Panc1 (cell line): ENCODE data around the gene PNPT1. TPM values are rescaled to one million over a fixed set of nuclear protein-coding genes. Genes with fewer than 3 reads are reported as not detected.

Experiments used
- ATAC-seq: fragments of 200-7000 bp; cut with Tn5 transposase; 2 replicates; pipeline ENCODE4 v1.9.1; 2020; ENCODE audit warnings: mild to moderate bottlenecking, moderate library complexity
- BruUV-seq: library from RNA; stranded (reverse); fragments of 400-500 nt; replicated peaks from 2 replicates; lab custom pipeline; 2021; lab: Mats Ljungman, UMichigan
- CTCF ChIA-PET: fragments of 300-600 bp; sonication (Branson Sonifier 250); formaldehyde crosslinking; loops from one replicate; lab custom pipeline; 2022; ENCODE audit warnings: antibody characterized with exemption; lab: Charles Lee
- POLR2A ChIA-PET: fragments of 300-600 bp; sonication (Branson Sonifier 250); formaldehyde crosslinking; loops from one replicate; lab custom pipeline; 2022; ENCODE audit warnings: antibody characterized with exemption; lab: Charles Lee
- DNase-seq: peaks from one replicate; pipeline ENCODE4 v3.0.0-alpha.2; 2010; ENCODE audit warnings: low read depth, low spot score
- H3K27ac ChIP-seq: 2 replicates; pipeline ENCODE4 v1.5.1; 2011; ENCODE audit warnings: mild to moderate bottlenecking, low read length, inconsistent platforms
- H3K27me3 ChIP-seq: fragments of 200-500 bp; sonication (Bioruptor generic); 2 replicates; pipeline ENCODE4 v1.6.0; 2014; ENCODE audit warnings: low read length, inconsistent platforms; ENCODE audit not compliant: control insufficient read depth, insufficient read depth
- H3K36me3 ChIP-seq: fragments of 200-500 bp; sonication (Bioruptor generic); 2 replicates; pipeline ENCODE4 v1.5.1; 2014; ENCODE audit warnings: inconsistent platforms, mild to moderate bottlenecking, low read length, moderate library complexity; ENCODE audit not compliant: control insufficient read depth, insufficient read depth
- H3K4me1 ChIP-seq: 2 replicates; pipeline ENCODE4 v1.5.1; 2011; ENCODE audit warnings: inconsistent platforms, mild to moderate bottlenecking, low read length, moderate library complexity; ENCODE audit not compliant: control insufficient read depth, insufficient read depth
- H3K4me3 ChIP-seq, 2 experiments: 2 replicates each; pipeline ENCODE4 v1.5.1; 2011 to 2012; ENCODE audit warnings: low read depth in 2 of 2, low read length in 2 of 2, mild to moderate bottlenecking in 2 of 2, inconsistent platforms in 1 of 2, moderate library complexity in 1 of 2
- H3K9me3 ChIP-seq: fragments of 200-500 bp; sonication (Bioruptor generic); 2 replicates; pipeline ENCODE4 v1.5.1; 2014; ENCODE audit warnings: low read depth, mild to moderate bottlenecking, inconsistent platforms, low read length, moderate library complexity; ENCODE audit not compliant: control insufficient read depth, insufficient read depth
- POLR2AphosphoS5 ChIP-seq: IDR thresholded peaks from 2 replicates; pipeline ENCODE4 v1.6.1; 2012; ENCODE audit warnings: mild to moderate bottlenecking, low read depth, low read length, moderate library complexity
- SIN3A ChIP-seq: IDR thresholded peaks from 2 replicates; pipeline ENCODE4 v1.6.1; 2012; ENCODE audit warnings: low read depth, mild to moderate bottlenecking, low read length, moderate library complexity, borderline replicate concordance; ENCODE audit not compliant: insufficient read depth
- TCF7L2 ChIP-seq: IDR thresholded peaks from 2 replicates; pipeline ENCODE4 v1.6.1; 2011; ENCODE audit warnings: mild to moderate bottlenecking, low read depth, low read length, inconsistent platforms
- in situ Hi-C: cut with HindIII; loops from 2 replicates; pipeline ENCODE4 v1.10.0; 2016; ENCODE audit warnings: low sequenced_read_pairs, low pct_unique_long_range_greater_than_20kb
- intact Hi-C: fragments of 100-400 bp; cut with micrococcal nuclease; formaldehyde crosslinking; loops from one replicate; pipeline ENCODE4 v1.10.0; 2022; ENCODE audit not compliant: unreplicated experiment
- total RNA-seq: library from RNA; stranded (reverse); gene quantifications from one replicate; pipeline ENCODE4 v1.2.1, GENCODE V29; 2021; ENCODE audit not compliant: unreplicated experiment
- TF ChIP-seq, protein P1 (sequence below): fragments of 450-650 bp; IDR thresholded peaks from 2 replicates; pipeline ENCODE4 v1.5.1; 2017; ENCODE audit warnings: mild to moderate bottlenecking
- TF ChIP-seq, protein P2 (sequence below), 2 experiments: IDR thresholded peaks; 2 replicates each; pipeline ENCODE4 v1.6.1; 2011 to 2012; ENCODE audit warnings: low read depth in 2 of 2, control low read depth in 1 of 2, low read length in 1 of 2, mild to moderate bottlenecking in 1 of 2, moderate library complexity in 1 of 2; ENCODE audit not compliant: insufficient read depth in 1 of 2

Gene PNPT1
- total RNA-seq, 1 experiment from 2014 or later, result 50.1 TPM

DNA sequence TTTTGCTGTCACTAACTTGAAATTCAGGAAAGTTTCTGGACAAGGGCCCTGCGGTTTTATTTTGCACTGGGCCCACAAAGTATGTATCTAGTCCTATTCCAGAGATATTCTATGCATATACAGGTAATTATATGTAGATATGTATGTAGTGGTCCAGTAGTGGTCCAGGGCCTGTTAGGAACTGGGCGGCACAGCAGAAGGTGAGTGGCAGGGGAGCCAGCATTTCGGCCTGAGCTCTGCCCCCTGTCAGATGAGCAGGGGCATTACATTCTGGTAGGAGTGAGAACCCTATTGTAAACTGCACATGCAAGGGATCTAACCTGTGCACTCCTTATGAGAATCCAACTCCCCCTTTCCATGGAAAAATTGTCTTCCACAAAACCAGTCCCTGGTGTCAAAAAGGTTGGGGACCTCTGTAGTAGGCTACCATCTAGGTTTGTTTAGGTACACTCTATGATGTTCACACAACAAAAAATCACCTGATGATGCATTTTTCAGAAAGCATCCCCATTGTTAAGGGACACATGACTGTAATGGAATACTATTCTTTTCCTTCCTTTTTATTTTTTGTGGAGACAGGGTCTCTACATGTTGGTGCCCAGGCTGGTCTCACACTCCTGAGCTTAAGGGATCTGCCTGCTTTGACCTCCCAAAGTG lies 73.4 kb downstream of the PNPT1 start:
- no peak overlapping the region for H3K4me3 ChIP-seq
- H3K27me3 ChIP-seq, result no peaks in the 10 kb centered on the region
- ATAC-seq (0 out of 2 replicates have a peak, but pooled peaks have one; percentile 28), DNase-seq (no peak)
- peaks cover 12% of the 10 kb centered on the region for H3K36me3 ChIP-seq
- POLR2A ChIA-PET, result no interaction called here
- CTCF ChIA-PET, result no interaction called here
- intact Hi-C loops, result no loop called here
- H3K9me3 ChIP-seq, result no peaks in the 10 kb centered on the region
- H3K4me1 ChIP-seq, result peaks cover 6% of the 10 kb centered on the region
- in situ Hi-C loops, result no loop called here
- BruUV-seq, result no TSS peak
- no peak for TF ChIP-seq SIN3A
- TF ChIP-seq, protein P1, sequence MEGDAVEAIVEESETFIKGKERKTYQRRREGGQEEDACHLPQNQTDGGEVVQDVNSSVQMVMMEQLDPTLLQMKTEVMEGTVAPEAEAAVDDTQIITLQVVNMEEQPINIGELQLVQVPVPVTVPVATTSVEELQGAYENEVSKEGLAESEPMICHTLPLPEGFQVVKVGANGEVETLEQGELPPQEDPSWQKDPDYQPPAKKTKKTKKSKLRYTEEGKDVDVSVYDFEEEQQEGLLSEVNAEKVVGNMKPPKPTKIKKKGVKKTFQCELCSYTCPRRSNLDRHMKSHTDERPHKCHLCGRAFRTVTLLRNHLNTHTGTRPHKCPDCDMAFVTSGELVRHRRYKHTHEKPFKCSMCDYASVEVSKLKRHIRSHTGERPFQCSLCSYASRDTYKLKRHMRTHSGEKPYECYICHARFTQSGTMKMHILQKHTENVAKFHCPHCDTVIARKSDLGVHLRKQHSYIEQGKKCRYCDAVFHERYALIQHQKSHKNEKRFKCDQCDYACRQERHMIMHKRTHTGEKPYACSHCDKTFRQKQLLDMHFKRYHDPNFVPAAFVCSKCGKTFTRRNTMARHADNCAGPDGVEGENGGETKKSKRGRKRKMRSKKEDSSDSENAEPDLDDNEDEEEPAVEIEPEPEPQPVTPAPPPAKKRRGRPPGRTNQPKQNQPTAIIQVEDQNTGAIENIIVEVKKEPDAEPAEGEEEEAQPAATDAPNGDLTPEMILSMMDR, result peak; percentile 80
- no peak overlapping the region for H3K27ac ChIP-seq

DNA sequence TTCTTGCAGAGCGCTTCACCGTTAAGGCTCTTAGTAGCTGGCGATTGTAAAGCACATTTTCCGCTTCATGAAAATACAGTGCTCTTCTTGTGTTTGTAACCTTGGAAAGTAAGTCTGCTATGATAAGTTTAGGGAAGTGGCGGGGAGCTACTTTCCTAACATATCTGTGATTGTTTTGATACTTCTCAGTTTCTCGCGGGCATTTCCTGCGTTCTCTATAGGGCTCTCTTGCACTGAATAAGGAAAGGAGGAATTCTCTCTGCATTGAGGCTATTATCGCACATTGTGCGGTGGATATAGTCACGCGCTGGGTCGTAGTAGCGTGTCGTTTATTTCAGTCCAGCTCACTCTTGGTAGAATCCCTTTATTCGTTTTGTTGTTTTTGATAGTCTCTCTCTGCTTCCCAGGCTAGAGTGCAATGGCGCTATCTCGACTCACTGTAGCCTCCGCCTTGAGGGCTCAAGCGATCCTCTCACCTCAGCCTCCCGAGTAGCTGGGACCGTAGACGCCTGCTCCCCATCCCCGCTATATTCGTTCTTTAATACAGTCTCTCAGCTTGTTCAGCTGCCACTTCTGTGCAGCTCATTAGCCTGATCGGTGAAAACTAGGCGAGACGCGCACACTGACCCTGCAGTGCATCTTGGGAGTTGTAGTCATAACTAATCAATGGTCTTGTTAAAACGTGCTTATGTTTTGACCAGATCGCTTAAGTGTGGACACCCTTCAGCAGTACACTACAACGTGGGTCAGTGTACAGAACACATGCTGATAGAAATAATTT lies 75.2 kb downstream of the PNPT1 start:
- POLR2A ChIA-PET, result interaction anchor here (0.7 kb wide), 1 partner anchor 10 kb away, joined by 7 read pairs; no protein-coding TSS in a partner anchor
- Histone ChIP-seq H3K27me3 (no peaks in the 10 kb centered on the region), H3K9me3 (no peaks in the 10 kb centered on the region), H3K27ac (peak overlapping the region; percentile 97), H3K4me1 (peaks cover 9% of the 10 kb centered on the region), H3K36me3 (peaks cover 29% of the 10 kb centered on the region), H3K4me3 (peak overlapping the region; percentile 98 to 100)
- ATAC-seq, result peak; percentile 51
- no peak for TF ChIP-seq TCF7L2
- no peak for TF ChIP-seq POLR2AphosphoS5
- no peak for DNase-seq
- CTCF ChIA-PET, result interaction anchor here (0.6 kb wide), 1 partner anchor 24 kb away, joined by 3 read pairs; no protein-coding TSS in a partner anchor
- in situ Hi-C loops (no loop called here), intact Hi-C loops (no loop called here)
- TSS peak; percentile 81 for BruUV-seq

DNA sequence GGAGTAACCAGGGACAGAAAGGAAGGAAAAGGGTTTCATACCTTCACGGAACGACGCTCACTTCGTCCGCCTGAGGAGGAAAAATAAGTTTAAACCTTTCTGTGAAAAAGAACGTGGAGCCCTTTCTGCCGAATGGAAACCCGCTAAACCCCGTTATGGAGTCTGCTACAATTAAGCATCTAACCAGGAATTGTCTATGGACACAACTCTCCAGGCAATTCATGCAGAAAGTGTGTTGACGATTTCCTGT lies 75.7 kb downstream of the PNPT1 start:
- CTCF ChIA-PET, result no interaction called here
- Histone ChIP-seq H3K27me3 (no peaks in the 10 kb centered on the region), H3K4me1 (peaks cover 9% of the 10 kb centered on the region), H3K36me3 (peaks cover 34% of the 10 kb centered on the region), H3K27ac (peak overlapping the region; percentile 97), H3K9me3 (no peaks in the 10 kb centered on the region), H3K4me3 (peak overlapping the region; percentile 98 to 100)
- POLR2A ChIA-PET, result no interaction called here
- no TSS peak for BruUV-seq
- DNase-seq (no peak), ATAC-seq (no peak)
- no peak for TF ChIP-seq SIN3A
- TF ChIP-seq, protein P2, sequence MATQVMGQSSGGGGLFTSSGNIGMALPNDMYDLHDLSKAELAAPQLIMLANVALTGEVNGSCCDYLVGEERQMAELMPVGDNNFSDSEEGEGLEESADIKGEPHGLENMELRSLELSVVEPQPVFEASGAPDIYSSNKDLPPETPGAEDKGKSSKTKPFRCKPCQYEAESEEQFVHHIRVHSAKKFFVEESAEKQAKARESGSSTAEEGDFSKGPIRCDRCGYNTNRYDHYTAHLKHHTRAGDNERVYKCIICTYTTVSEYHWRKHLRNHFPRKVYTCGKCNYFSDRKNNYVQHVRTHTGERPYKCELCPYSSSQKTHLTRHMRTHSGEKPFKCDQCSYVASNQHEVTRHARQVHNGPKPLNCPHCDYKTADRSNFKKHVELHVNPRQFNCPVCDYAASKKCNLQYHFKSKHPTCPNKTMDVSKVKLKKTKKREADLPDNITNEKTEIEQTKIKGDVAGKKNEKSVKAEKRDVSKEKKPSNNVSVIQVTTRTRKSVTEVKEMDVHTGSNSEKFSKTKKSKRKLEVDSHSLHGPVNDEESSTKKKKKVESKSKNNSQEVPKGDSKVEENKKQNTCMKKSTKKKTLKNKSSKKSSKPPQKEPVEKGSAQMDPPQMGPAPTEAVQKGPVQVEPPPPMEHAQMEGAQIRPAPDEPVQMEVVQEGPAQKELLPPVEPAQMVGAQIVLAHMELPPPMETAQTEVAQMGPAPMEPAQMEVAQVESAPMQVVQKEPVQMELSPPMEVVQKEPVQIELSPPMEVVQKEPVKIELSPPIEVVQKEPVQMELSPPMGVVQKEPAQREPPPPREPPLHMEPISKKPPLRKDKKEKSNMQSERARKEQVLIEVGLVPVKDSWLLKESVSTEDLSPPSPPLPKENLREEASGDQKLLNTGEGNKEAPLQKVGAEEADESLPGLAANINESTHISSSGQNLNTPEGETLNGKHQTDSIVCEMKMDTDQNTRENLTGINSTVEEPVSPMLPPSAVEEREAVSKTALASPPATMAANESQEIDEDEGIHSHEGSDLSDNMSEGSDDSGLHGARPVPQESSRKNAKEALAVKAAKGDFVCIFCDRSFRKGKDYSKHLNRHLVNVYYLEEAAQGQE (IDR thresholded peaks at IDR 0.05; ENCODE audit: insufficient read depth in 1 of 2, low read depth in 2 of 2, low read length in 1 of 2), result no peak
- TF ChIP-seq, protein P1, result no peak
- intact Hi-C loops (no loop called here), in situ Hi-C loops (no loop called here)
